Activated T-helper 1 cell treated with anti-CD3 and anti-CD28 coated beads, Interleukin-2, amount 50 U/mL, for 16 hours (primary cell): ENCODE results near the gene IL1RAP.
"Not testable (repeated sequence)": the region's sequence is repeated elsewhere in the genome, so short reads cannot be mapped to it uniquely, and the experiment has no call there.

Experiments used
- DNase-seq, 2 donors: peaks; one replicate each; pipeline ENCODE4 v3.0.0-alpha.2; 2020; ENCODE audit warnings: low read depth in 1 of 2, low spot score in 1 of 2

Gene IL1RAP

GRCh38 chr3:190645932-190646460 lies 132.1 kb downstream of the IL1RAP start:
- DNase-seq: no peak

GRCh38 chr3:190646996-190647395 lies 133.1 kb downstream of the IL1RAP start:
- DNase-seq: no peak

GRCh38 chr3:190655933-190656332 lies 142.0 kb downstream of the IL1RAP start:
- no peak for DNase-seq

GRCh38 chr3:190658106-190658505 lies 144.2 kb downstream of the IL1RAP start:
- DNase-seq: no peak

- no peak for DNase-seq
Observed at GRCh38 chr3:190666821-190667220, 152.9 kb downstream of the IL1RAP start.

- DNase-seq: no peak
Observed at GRCh38 chr3:190671658-190672057, 157.8 kb downstream of the IL1RAP start.

- no peak for DNase-seq
Observed at GRCh38 chr3:190673148-190673547, 159.3 kb downstream of the IL1RAP start.

- no peak for DNase-seq
Observed at GRCh38 chr3:190676481-190676880, 162.6 kb downstream of the IL1RAP start.

GRCh38 chr3:190677001-190677400 lies 163.1 kb downstream of the IL1RAP start:
- no peak for DNase-seq

GRCh38 chr3:190677868-190678267 lies 164.0 kb downstream of the IL1RAP start:
- not testable (repeated sequence) for DNase-seq

- DNase-seq: no peak
Observed at GRCh38 chr3:190680691-190681090, 166.8 kb downstream of the IL1RAP start.

GRCh38 chr3:190684776-190685175 lies 170.9 kb downstream of the IL1RAP start:
- no peak for DNase-seq

GRCh38 chr3:190686011-190686410 lies 172.1 kb downstream of the IL1RAP start:
- DNase-seq: no peak

GRCh38 chr3:190690246-190690645 lies 176.4 kb downstream of the IL1RAP start:
- DNase-seq: no peak

GRCh38 chr3:190692256-190692655 lies 178.4 kb downstream of the IL1RAP start:
- DNase-seq: no peak

GRCh38 chr3:190694335-190695001 lies 180.6 kb downstream of the IL1RAP start:
- no peak for DNase-seq

GRCh38 chr3:190695225-190695624 lies 181.3 kb downstream of the IL1RAP start:
- no peak for DNase-seq

- DNase-seq: no peak
Observed at GRCh38 chr3:190695994-190696393, 182.1 kb downstream of the IL1RAP start.

GRCh38 chr3:190696777-190697501 lies 183.1 kb downstream of the IL1RAP start:
- DNase-seq: no peak

- no peak for DNase-seq
Observed at GRCh38 chr3:190697502-190697830, 183.6 kb downstream of the IL1RAP start.

- DNase-seq: no peak
Observed at GRCh38 chr3:190697901-190698300, 184.0 kb downstream of the IL1RAP start.

- DNase-seq: no peak
Observed at GRCh38 chr3:190699776-190700175, 185.9 kb downstream of the IL1RAP start.

- DNase-seq: no peak
Observed at GRCh38 chr3:190701096-190701532, 187.2 kb downstream of the IL1RAP start.
